Measurements from ENCODE around the gene STARD3.

The STARD3 gene

DNA sequence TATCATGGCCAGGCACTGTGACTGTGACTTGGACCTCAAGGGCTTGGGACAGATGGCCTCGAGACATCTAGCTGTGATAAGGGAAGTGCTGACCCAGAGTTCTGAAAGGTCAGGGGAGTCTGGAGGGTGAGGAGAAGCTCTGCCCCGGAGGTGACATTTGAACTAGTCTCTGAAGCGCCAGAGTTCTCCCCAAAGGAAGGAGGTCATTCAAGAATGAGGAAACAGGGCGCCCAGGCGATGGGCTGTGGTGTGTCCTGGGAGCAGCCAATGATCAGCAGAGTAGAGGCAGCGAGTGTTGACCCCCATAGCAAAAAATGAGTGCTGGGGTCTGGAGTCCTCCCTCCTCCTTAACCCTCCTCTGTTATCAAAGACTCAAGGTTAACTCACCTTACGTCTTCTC lies 4.9 kb downstream of the STARD3 start:
- no peaks in the 10 kb centered on the region for H3K27me3 ChIP-seq (ENCODE audit: insufficient read depth, low read length)
- H2AFZ ChIP-seq (ENCODE audit: insufficient read depth, low read length, poor library complexity), result no peak overlapping the region
- no peaks in the 10 kb centered on the region for H3K36me3 ChIP-seq (ENCODE audit: control insufficient read depth in 1 of 2, insufficient read depth in 2 of 2, low read length in 2 of 2)
- no peak overlapping the region for H3K18ac ChIP-seq (ENCODE audit: low read length)
- H4K12ac ChIP-seq (ENCODE audit: low read depth, low read length), result no peak overlapping the region
- no peak overlapping the region for H2BK5ac ChIP-seq (ENCODE audit: low read depth, low read length, poor library complexity)
- no peak overlapping the region for H3K9ac ChIP-seq (ENCODE audit: low read length)
- no peak overlapping the region for H3K27ac ChIP-seq (ENCODE audit: low read depth, low read length)
- peaks cover 5% of the 10 kb centered on the region for H3K79me1 ChIP-seq (ENCODE audit: low read length)
- no peak overlapping the region for H3K23ac ChIP-seq (ENCODE audit: low read length)
- H3K9me3 ChIP-seq (ENCODE audit: insufficient read depth, low read depth, low read length), result no peaks in the 10 kb centered on the region
- no peak overlapping the region for H4K91ac ChIP-seq (ENCODE audit: low read depth, low read length)
- H2BK120ac ChIP-seq (ENCODE audit: insufficient read depth, low read length, poor library complexity), result no peak overlapping the region
- H3K4me3 ChIP-seq (ENCODE audit: low read depth, low read length), result no peak overlapping the region
- H2AK5ac ChIP-seq (ENCODE audit: low read length), result no peak overlapping the region
- H2BK12ac ChIP-seq (ENCODE audit: low read length), result no peak overlapping the region
- H3K14ac ChIP-seq (ENCODE audit: low read length), result no peak overlapping the region
- H4K8ac ChIP-seq (ENCODE audit: low read depth, low read length), result no peak overlapping the region
- H3K79me2 ChIP-seq (ENCODE audit: control insufficient read depth, insufficient read depth, low read length, poor library complexity), result peaks cover 4% of the 10 kb centered on the region
- no peak overlapping the region for H3K4ac ChIP-seq (ENCODE audit: low read depth, low read length)
- no peak overlapping the region for H3K4me2 ChIP-seq (ENCODE audit: low read length)
- peaks cover 20 to 24% of the 10 kb centered on the region in 2 experiments for H3K4me1 ChIP-seq (ENCODE audit: control insufficient read depth in 1 of 2, insufficient read depth in 2 of 2, low read length in 2 of 2)
- no CpG with 5 or more reads among the region's 7 CpGs for WGBS (ENCODE audit: extremely low coverage, insufficient coverage, insufficient read length)
- DNase-seq, result no peak

DNA sequence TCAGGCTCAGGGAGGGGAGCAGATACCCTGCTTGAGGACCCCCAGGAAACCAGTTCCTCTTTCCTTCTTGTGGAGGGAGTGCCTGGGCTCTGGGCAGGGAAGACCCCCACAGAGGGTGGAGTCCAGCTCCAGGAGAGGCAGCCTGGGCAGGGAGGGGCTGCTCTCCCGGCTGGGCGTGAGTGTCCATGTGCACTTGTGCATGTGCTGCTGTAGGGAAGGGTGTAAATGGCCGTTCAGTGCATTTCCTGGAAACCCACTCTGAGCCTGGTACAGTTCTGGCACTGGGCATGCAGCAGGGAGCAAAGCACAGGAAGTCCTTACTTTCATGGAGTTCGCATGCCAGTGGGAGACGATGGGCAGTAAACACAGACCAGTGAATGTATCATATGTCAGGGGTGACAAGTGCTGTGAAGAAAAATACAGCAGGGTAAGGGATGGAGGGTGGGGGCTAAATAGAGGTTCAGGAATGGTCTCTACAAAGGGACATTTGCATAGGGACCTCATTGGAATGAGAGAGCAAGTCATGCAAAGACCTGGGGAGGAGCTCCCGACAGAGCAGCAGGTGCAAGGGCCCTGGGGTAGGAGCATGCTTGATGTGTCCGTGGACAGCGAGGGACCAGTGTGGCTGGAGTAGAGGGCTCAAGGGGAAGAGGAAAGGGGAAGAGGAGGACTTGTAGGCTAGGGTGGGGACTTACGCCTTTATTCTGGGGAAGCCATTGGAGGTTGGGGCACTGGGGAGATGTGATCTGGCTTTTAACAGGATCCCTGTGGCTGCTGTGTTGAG lies 5.5 kb downstream of the STARD3 start:
- Histone ChIP-seq H3K18ac (ENCODE audit: low read length) (no peak overlapping the region), H2AFZ (ENCODE audit: insufficient read depth, low read length, poor library complexity) (no peak overlapping the region), H3K79me2 (ENCODE audit: control insufficient read depth, insufficient read depth, low read length, poor library complexity) (no peaks in the 10 kb centered on the region), H3K14ac (ENCODE audit: low read length) (no peak overlapping the region), H3K4me2 (ENCODE audit: low read length) (no peak overlapping the region), H3K23ac (ENCODE audit: low read length) (no peak overlapping the region), H3K79me1 (ENCODE audit: low read length) (no peaks in the 10 kb centered on the region), H3K4me3 (ENCODE audit: low read depth, low read length) (no peak overlapping the region), H2BK12ac (ENCODE audit: low read length) (no peak overlapping the region), H3K9me3 (ENCODE audit: insufficient read depth, low read depth, low read length) (no peaks in the 10 kb centered on the region), H4K8ac (ENCODE audit: low read depth, low read length) (no peak overlapping the region), H4K91ac (ENCODE audit: low read depth, low read length) (no peak overlapping the region), H2AK5ac (ENCODE audit: low read length) (no peak overlapping the region), H2BK120ac (ENCODE audit: insufficient read depth, low read length, poor library complexity) (no peak overlapping the region), H3K27me3 (ENCODE audit: insufficient read depth, low read length) (no peaks in the 10 kb centered on the region), H3K4ac (ENCODE audit: low read depth, low read length) (no peak overlapping the region), H3K27ac (ENCODE audit: low read depth, low read length) (no peak overlapping the region), H3K9ac (ENCODE audit: low read length) (no peak overlapping the region), H2BK5ac (ENCODE audit: low read depth, low read length, poor library complexity) (no peak overlapping the region), H3K36me3 (ENCODE audit: control insufficient read depth in 1 of 2, insufficient read depth in 2 of 2, low read length in 2 of 2) (no peaks in the 10 kb centered on the region), H4K12ac (ENCODE audit: low read depth, low read length) (no peak overlapping the region), H3K4me1 (ENCODE audit: control insufficient read depth in 1 of 2, insufficient read depth in 2 of 2, low read length in 2 of 2) (peaks cover 20 to 24% of the 10 kb centered on the region in 2 experiments)
- WGBS (ENCODE audit: extremely low coverage, insufficient coverage, insufficient read length), result no CpG with 5 or more reads among the region's 9 CpGs
- DNase-seq, result no peak

- no peak overlapping the region for H3K4ac ChIP-seq (ENCODE audit: low read depth, low read length)
- no peak overlapping the region for H3K27ac ChIP-seq (ENCODE audit: low read depth, low read length)
- no peak overlapping the region for H3K9ac ChIP-seq (ENCODE audit: low read length)
- no peak overlapping the region for H4K91ac ChIP-seq (ENCODE audit: low read depth, low read length)
- H3K9me3 ChIP-seq (ENCODE audit: insufficient read depth, low read depth, low read length), result no peaks in the 10 kb centered on the region
- H2BK12ac ChIP-seq (ENCODE audit: low read length), result no peak overlapping the region
- no peaks in the 10 kb centered on the region for H3K79me2 ChIP-seq (ENCODE audit: control insufficient read depth, insufficient read depth, low read length, poor library complexity)
- no peak overlapping the region for H2BK120ac ChIP-seq (ENCODE audit: insufficient read depth, low read length, poor library complexity)
- no peaks in the 10 kb centered on the region for H3K79me1 ChIP-seq (ENCODE audit: low read length)
- H3K36me3 ChIP-seq (ENCODE audit: control insufficient read depth in 1 of 2, insufficient read depth in 2 of 2, low read length in 2 of 2), result no peaks in the 10 kb centered on the region
- H3K4me2 ChIP-seq (ENCODE audit: low read length), result no peak overlapping the region
- no peak overlapping the region for H4K12ac ChIP-seq (ENCODE audit: low read depth, low read length)
- H3K4me3 ChIP-seq (ENCODE audit: low read depth, low read length), result no peak overlapping the region
- H3K18ac ChIP-seq (ENCODE audit: low read length), result no peak overlapping the region
- peaks cover 16% of the 10 kb centered on the region in 2 experiments for H3K4me1 ChIP-seq (ENCODE audit: control insufficient read depth in 1 of 2, insufficient read depth in 2 of 2, low read length in 2 of 2)
- no peak overlapping the region for H3K23ac ChIP-seq (ENCODE audit: low read length)
- DNase-seq, result no peak
- no peak overlapping the region for H2AFZ ChIP-seq (ENCODE audit: insufficient read depth, low read length, poor library complexity)
- H2AK5ac ChIP-seq (ENCODE audit: low read length), result no peak overlapping the region
- WGBS (ENCODE audit: extremely low coverage, insufficient coverage, insufficient read length), result no CpG with 5 or more reads among the region's 4 CpGs
- no peak overlapping the region for H3K14ac ChIP-seq (ENCODE audit: low read length)
- H4K8ac ChIP-seq (ENCODE audit: low read depth, low read length), result no peak overlapping the region
- no peaks in the 10 kb centered on the region for H3K27me3 ChIP-seq (ENCODE audit: insufficient read depth, low read length)
- H2BK5ac ChIP-seq (ENCODE audit: low read depth, low read length, poor library complexity), result no peak overlapping the region
Observed at GRCh38 chr17:39643271-39643670, 6.3 kb downstream of the STARD3 start.

GRCh38 chr17:39647256-39647655 lies 10.3 kb downstream of the STARD3 start:
- WGBS (ENCODE audit: extremely low coverage, insufficient coverage, insufficient read length), result no CpG with 5 or more reads among the region's 5 CpGs
- no peak overlapping the region for H4K91ac ChIP-seq (ENCODE audit: low read depth, low read length)

More at GRCh38 chr17:39647256-39647655, 10.3 kb downstream of the STARD3 start:
- H3K79me2 ChIP-seq (ENCODE audit: control insufficient read depth, insufficient read depth, low read length, poor library complexity), result no peaks in the 10 kb centered on the region
- H2BK12ac ChIP-seq (ENCODE audit: low read length), result no peak overlapping the region
- no peak overlapping the region for H3K14ac ChIP-seq (ENCODE audit: low read length)
- no peak overlapping the region for H3K9ac ChIP-seq (ENCODE audit: low read length)
- H2BK120ac ChIP-seq (ENCODE audit: insufficient read depth, low read length, poor library complexity), result no peak overlapping the region
- H4K8ac ChIP-seq (ENCODE audit: low read depth, low read length), result no peak overlapping the region
- H3K18ac ChIP-seq (ENCODE audit: low read length), result no peak overlapping the region
- H3K27me3 ChIP-seq (ENCODE audit: insufficient read depth, low read length), result no peaks in the 10 kb centered on the region
- no peak overlapping the region for H3K4me3 ChIP-seq (ENCODE audit: low read depth, low read length)
- no peak overlapping the region for H4K12ac ChIP-seq (ENCODE audit: low read depth, low read length)
- no peaks in the 10 kb centered on the region for H3K79me1 ChIP-seq (ENCODE audit: low read length)
- no peak overlapping the region for H2AFZ ChIP-seq (ENCODE audit: insufficient read depth, low read length, poor library complexity)
- H3K9me3 ChIP-seq (ENCODE audit: insufficient read depth, low read depth, low read length), result no peaks in the 10 kb centered on the region
- H3K27ac ChIP-seq (ENCODE audit: low read depth, low read length), result no peak overlapping the region
- no peak overlapping the region for H3K4me2 ChIP-seq (ENCODE audit: low read length)
- no peak overlapping the region for H3K23ac ChIP-seq (ENCODE audit: low read length)
- no peak overlapping the region for H2BK5ac ChIP-seq (ENCODE audit: low read depth, low read length, poor library complexity)
- H3K4me1 ChIP-seq (ENCODE audit: control insufficient read depth in 1 of 2, insufficient read depth in 2 of 2, low read length in 2 of 2), result peaks cover 9 to 14% of the 10 kb centered on the region in 2 experiments
- no peak overlapping the region for H2AK5ac ChIP-seq (ENCODE audit: low read length)
- H3K4ac ChIP-seq (ENCODE audit: low read depth, low read length), result no peak overlapping the region
- H3K36me3 ChIP-seq (ENCODE audit: control insufficient read depth in 1 of 2, insufficient read depth in 2 of 2, low read length in 2 of 2), result no peaks in the 10 kb centered on the region
- DNase-seq, result no peak
